ENCODE measurements around the gene L1TD1. TPM values are rescaled to one million over a fixed set of nuclear protein-coding genes. Genes with fewer than 3 reads are reported as not detected.
"Not testable (repeated sequence)": the region's sequence is repeated elsewhere in the genome, so short reads cannot be mapped to it uniquely, and the experiment has no call there.

The L1TD1 gene
- total RNA-seq, 4 donors from 2014 or later, result 0.13 TPM; not detected in 3

GRCh38 chr1:62237950-62238374, 43.3 kb downstream of the L1TD1 start:
- ATAC-seq (ENCODE audit: low FRiP score) (no peak), DNase-seq (ENCODE audit: low spot score) (no peak)
- no peak for TF ChIP-seq CTCF (IDR thresholded peaks at IDR 0.05)

GRCh38 chr1:62238507-62238906, 43.9 kb downstream of the L1TD1 start:
- no peak for TF ChIP-seq CTCF (IDR thresholded peaks at IDR 0.05)
- DNase-seq (ENCODE audit: low spot score) (no peak), ATAC-seq (ENCODE audit: low FRiP score) (no peak)

GRCh38 chr1:62239652-62240403, 45.2 kb downstream of the L1TD1 start:
- not testable (repeated sequence) for DNase-seq (ENCODE audit: low spot score); ATAC-seq (ENCODE audit: low FRiP score)

- ATAC-seq (ENCODE audit: low FRiP score), result no peak
- TF ChIP-seq CTCF (IDR thresholded peaks at IDR 0.05), result no peak
- no peak for DNase-seq (ENCODE audit: low spot score)
These were observed 46.2 kb downstream of the L1TD1 start for GRCh38 chr1:62240651-62241370.

- DNase-seq (ENCODE audit: low spot score) (no peak), ATAC-seq (ENCODE audit: low FRiP score) (no peak)
- no peak for TF ChIP-seq CTCF (IDR thresholded peaks at IDR 0.05)
These were observed 46.9 kb downstream of the L1TD1 start for GRCh38 chr1:62241371-62242131.

- ATAC-seq (ENCODE audit: low FRiP score), result not testable (repeated sequence)
These were observed 49.7 kb downstream of the L1TD1 start for GRCh38 chr1:62244380-62244779.

GRCh38 chr1:62245201-62245600, 50.6 kb downstream of the L1TD1 start:
- DNase-seq (ENCODE audit: low spot score) (no peak), ATAC-seq (ENCODE audit: low FRiP score) (no peak)
- no peak for TF ChIP-seq CTCF (IDR thresholded peaks at IDR 0.05)

More at GRCh38 chr1:62244380-62244779, 49.7 kb downstream of the L1TD1 start:
- not testable (repeated sequence) for DNase-seq (ENCODE audit: low spot score)
